ENCODE measurements around the gene TAF11L6.
"Not testable (repeated sequence)": the region's sequence is repeated elsewhere in the genome, so short reads cannot be mapped to it uniquely, and the experiment has no call there.

- TF ChIP-seq CTCF, POLR2A, POLR2AphosphoS5 (IDR thresholded peaks at IDR 0.05): not testable (repeated sequence)
Observed at GRCh38 chr5:17521501-17521900, 7.0 kb upstream of the TAF11L6 start, which contains the start of gene TAF11L4.

Data from prostate gland (tissue), 2 donors.